HFF-Myc (cell line): ENCODE data around the gene GRM7.

Source experiments
- DNase-seq: peaks from one replicate; pipeline ENCODE4 v3.0.0-alpha.2; 2011; ENCODE audit warnings: low read depth; ENCODE audit errors: extremely low read depth
- H3K4me3 ChIP-seq: replicated peaks from 2 replicates; pipeline ENCODE4 v1.5.1; 2011; ENCODE audit warnings: low read depth, mild to moderate bottlenecking, control low read depth, low read length
- TF ChIP-seq, protein P1 (sequence below): IDR thresholded peaks from 2 replicates; pipeline ENCODE4 v1.5.1; 2012; ENCODE audit warnings: mild to moderate bottlenecking, low read depth, low read length, control low read depth; ENCODE audit errors: missing control alignments

The GRM7 gene

DNA sequence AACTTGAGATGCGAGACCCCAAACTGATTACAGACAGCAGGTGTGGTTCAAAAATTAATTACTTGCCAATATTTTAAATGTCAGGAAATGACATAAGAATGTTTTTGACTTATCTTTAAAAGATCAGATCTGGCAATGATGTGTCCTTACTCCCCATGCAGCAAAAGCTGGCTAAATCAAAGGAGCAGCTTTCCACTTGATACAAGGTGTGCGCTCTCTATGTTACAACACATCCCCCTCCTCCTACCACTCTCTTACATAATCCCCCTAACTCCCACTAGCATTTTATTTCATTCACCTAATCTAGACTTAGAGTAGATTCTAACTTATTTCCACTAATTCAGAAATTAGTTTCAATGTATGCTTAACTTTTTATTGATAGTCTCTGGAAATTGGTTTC, 609.0 kb downstream of the GRM7 start:
- TF ChIP-seq, protein P1, sequence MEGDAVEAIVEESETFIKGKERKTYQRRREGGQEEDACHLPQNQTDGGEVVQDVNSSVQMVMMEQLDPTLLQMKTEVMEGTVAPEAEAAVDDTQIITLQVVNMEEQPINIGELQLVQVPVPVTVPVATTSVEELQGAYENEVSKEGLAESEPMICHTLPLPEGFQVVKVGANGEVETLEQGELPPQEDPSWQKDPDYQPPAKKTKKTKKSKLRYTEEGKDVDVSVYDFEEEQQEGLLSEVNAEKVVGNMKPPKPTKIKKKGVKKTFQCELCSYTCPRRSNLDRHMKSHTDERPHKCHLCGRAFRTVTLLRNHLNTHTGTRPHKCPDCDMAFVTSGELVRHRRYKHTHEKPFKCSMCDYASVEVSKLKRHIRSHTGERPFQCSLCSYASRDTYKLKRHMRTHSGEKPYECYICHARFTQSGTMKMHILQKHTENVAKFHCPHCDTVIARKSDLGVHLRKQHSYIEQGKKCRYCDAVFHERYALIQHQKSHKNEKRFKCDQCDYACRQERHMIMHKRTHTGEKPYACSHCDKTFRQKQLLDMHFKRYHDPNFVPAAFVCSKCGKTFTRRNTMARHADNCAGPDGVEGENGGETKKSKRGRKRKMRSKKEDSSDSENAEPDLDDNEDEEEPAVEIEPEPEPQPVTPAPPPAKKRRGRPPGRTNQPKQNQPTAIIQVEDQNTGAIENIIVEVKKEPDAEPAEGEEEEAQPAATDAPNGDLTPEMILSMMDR, result no peak
- DNase-seq, result no peak
- no peak overlapping the region for H3K4me3 ChIP-seq

- DNase-seq, result no peak
- TF ChIP-seq, protein P1, result no peak
- H3K4me3 ChIP-seq, result no peak overlapping the region
Observed at GRCh38 chr3:7484636-7485035, 623.7 kb downstream of the GRM7 start.

GRCh38 chr3:7487763-7488162, 626.8 kb downstream of the GRM7 start:
- H3K4me3 ChIP-seq, result no peak overlapping the region
- TF ChIP-seq, protein P1, result no peak
- DNase-seq, result no peak

DNA sequence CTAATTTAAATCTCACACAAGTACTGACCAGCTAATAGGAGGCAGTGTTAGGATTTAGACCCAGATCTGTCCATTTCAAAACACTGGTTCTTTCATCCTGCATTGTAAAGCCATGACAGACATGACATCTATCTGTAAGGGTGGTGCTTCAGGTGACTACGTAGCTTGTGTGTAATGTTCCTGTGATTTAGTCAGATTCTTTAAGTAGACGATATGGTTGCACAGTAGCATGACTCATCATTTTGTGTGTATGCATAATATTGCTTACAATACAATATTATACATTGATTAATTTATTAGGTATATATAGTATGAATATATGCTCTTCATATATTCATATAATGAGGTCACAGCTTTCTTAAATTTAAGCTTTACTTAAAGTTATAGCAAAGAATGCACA, 628.5 kb downstream of the GRM7 start:
- TF ChIP-seq, protein P1, result no peak
- no peak overlapping the region for H3K4me3 ChIP-seq
- DNase-seq, result no peak

GRCh38 chr3:7498715-7499114, 637.8 kb downstream of the GRM7 start:
- no peak overlapping the region for H3K4me3 ChIP-seq
- TF ChIP-seq, protein P1, result no peak
- DNase-seq, result no peak

GRCh38 chr3:7503431-7503830, 642.5 kb downstream of the GRM7 start:
- TF ChIP-seq, protein P1, result no peak
- H3K4me3 ChIP-seq, result no peak overlapping the region
- DNase-seq, result no peak
